SK-N-MC (cell line): Measurements from ENCODE around the gene TAOK1.

Source experiments
- DNase-seq: peaks from one replicate; pipeline ENCODE4 v3.0.0-alpha.2; 2011; ENCODE audit warnings: low read depth, low spot score
- H3K27ac ChIP-seq: fragments of 200-600 bp; sonication (generic); 2 replicates; pipeline ENCODE4 v1.5.1; 2016; ENCODE audit warnings: mixed run types
- H3K36me3 ChIP-seq: fragments of 200-600 bp; sonication (generic); 2 replicates; pipeline ENCODE4 v1.6.1; 2017; ENCODE audit warnings: antibody characterized with exemption, low read length, mixed read lengths; ENCODE audit not compliant: insufficient read depth
- H3K4me3 ChIP-seq: fragments of 200-600 bp; sonication (generic); 2 replicates; pipeline ENCODE4 v1.5.1; 2016
- H3K9ac ChIP-seq: fragments of 200-600 bp; sonication (generic); 2 replicates; pipeline ENCODE4 v1.8.0; 2017; ENCODE audit warnings: mixed run types, mixed read lengths; ENCODE audit not compliant: insufficient read length
- H3K9me3 ChIP-seq: fragments of 200-600 bp; sonication (generic); 2 replicates; pipeline ENCODE4 v1.6.1; 2017; ENCODE audit warnings: low read depth, mild to moderate bottlenecking, antibody characterized with exemption, low read length, moderate library complexity, mixed read lengths
- EZH2 ChIP-seq: fragments of 200-600 bp; sonication (generic); IDR thresholded peaks from one replicate; pipeline ENCODE4 v1.6.1; 2017; ENCODE audit warnings: antibody characterized with exemption
- FOXP2 ChIP-seq: optimal IDR thresholded peaks from 2 replicates; pipeline ENCODE3; 2011; ENCODE audit warnings: mild to moderate bottlenecking, moderate library complexity; ENCODE audit not compliant: insufficient read depth; ENCODE audit errors: extremely low read length, control extremely low read depth
- POLR2AphosphoS5 ChIP-seq: IDR thresholded peaks from 2 replicates; pipeline ENCODE4 v1.6.1; 2012; ENCODE audit warnings: mild to moderate bottlenecking, low read depth, low read length, borderline replicate concordance

The TAOK1 gene

DNA sequence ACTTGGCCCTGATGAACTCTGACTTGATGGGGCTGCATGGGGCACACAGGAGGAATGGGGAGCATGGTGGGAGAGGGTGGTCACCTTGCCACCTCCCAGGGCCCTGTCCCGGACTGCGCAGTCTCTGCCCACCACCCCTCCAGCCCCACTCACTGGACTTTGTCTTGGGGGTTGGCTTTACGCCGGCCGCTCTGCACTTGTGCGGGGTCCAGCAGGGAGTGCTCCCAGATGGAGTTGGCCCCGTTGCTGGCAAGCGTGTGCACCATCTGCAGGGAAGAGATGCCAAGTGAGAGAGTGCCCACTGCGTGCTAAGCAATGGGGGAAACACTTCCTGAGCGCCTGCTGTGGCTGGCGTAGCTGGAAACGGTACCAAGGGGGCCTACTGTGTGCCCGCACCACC is 192.6 kb downstream of the TAOK1 start:
- no peak for DNase-seq
- no peak overlapping the region for H3K9ac ChIP-seq
- H3K9me3 ChIP-seq, result no peaks in the 10 kb centered on the region
- no peak overlapping the region for H3K27ac ChIP-seq
- H3K36me3 ChIP-seq, result peaks cover 3% of the 10 kb centered on the region; the same call in 1 of the 2 replicates
- no peak overlapping the region for H3K4me3 ChIP-seq
- no peak for TF ChIP-seq EZH2
- TF ChIP-seq FOXP2, result no peak
- no peak for TF ChIP-seq POLR2AphosphoS5

DNA sequence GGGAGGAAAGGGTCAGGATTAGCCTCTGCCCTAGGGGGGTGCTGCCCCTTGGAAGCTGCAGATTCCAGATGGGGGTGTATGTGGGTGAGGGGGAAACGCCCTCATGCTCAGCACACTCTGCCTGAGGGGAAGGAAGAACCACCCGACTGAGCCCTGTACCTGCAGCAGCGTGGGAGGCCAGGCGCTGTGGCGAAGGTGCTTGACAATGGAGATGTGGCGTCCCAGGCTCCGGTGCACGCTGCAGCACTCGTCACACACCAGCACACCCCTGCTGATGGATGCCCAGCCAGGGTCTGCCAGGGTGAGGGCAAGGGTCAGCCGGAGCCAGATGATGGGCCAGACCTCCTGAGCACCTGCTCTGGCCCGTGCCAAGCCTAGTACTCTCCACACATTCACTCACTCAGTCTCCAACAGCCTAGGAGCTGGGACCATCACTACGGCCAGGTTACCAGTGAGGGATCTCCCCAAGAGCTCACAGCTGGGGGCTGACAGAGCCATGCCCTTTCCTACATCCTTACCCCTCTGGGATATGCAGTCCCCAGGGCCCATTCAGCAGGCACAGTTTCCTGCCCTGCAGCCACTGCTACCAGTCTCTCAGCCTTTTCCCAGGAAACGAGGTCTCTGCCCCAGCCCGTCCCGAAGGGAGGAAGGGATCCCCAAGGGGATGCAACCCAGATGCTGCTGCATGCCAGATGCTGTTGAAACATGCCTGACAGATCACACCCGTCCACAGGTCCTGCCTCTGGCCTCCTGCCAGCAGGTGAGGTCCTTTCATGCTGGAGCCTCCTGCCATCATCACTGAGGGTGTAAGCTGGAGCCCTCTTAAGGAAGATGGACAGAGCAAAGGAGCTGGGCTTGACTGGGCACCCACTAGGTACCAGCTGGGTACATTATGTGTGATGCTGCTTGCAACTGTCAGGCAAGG is 193.4 kb downstream of the TAOK1 start:
- Histone ChIP-seq H3K9ac (no peak overlapping the region), H3K36me3 (peaks cover 3% of the 10 kb centered on the region; the same call in 1 of the 2 replicates), H3K4me3 (no peak overlapping the region), H3K27ac (no peak overlapping the region), H3K9me3 (no peaks in the 10 kb centered on the region)
- DNase-seq, result no peak
- TF ChIP-seq FOXP2 (no peak), POLR2AphosphoS5 (no peak), EZH2 (no peak)

- no peaks in the 10 kb centered on the region for H3K9me3 ChIP-seq
- H3K4me3 ChIP-seq, result no peak overlapping the region
- TF ChIP-seq EZH2 (no peak), POLR2AphosphoS5 (no peak), FOXP2 (no peak)
- no peak overlapping the region for H3K9ac ChIP-seq
- H3K27ac ChIP-seq, result no peak overlapping the region
- no peak for DNase-seq
- peaks cover 3% of the 10 kb centered on the region; the same call in 1 of the 2 replicates for H3K36me3 ChIP-seq
These were observed 194.4 kb downstream of the TAOK1 start for GRCh38 chr17:29584452-29585079.

DNA sequence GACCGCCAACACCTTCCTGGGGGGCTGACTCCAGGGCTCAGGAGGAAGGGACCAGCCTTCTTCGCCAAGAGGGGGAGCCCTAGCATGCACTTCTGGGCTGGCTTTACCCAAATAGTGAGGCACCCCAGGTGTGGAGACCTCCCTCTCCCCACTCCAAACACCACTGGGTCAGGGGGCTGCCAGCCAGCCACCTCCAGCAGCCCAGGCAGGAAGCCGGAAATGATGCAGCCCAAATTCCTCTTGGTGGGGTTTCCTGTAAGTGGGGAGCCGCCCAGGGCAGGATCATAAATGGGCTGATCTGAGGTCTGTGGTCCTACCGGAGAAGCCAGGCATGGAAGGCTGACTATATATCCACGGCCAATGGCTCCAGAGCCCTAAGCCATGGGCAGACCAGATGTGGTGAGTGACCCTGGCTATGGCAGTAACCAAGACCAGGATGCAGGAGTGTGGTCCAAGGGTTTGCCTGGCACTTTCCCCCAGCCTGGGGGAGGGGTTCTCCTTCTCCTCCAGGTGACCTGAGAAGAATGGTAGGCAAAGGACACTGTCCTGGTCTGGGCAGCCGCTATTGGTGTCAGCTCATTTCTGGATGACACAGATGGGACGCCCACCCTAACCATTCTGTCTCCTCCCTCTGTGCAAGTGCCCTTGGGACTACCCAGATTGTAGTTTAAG is 195.1 kb downstream of the TAOK1 start:
- Histone ChIP-seq H3K36me3 (peaks cover 3% of the 10 kb centered on the region; the same call in 1 of the 2 replicates), H3K9ac (no peak overlapping the region), H3K27ac (no peak overlapping the region), H3K9me3 (no peaks in the 10 kb centered on the region), H3K4me3 (no peak overlapping the region)
- no peak for DNase-seq
- TF ChIP-seq EZH2, result no peak
- no peak for TF ChIP-seq POLR2AphosphoS5
- TF ChIP-seq FOXP2, result no peak

DNA sequence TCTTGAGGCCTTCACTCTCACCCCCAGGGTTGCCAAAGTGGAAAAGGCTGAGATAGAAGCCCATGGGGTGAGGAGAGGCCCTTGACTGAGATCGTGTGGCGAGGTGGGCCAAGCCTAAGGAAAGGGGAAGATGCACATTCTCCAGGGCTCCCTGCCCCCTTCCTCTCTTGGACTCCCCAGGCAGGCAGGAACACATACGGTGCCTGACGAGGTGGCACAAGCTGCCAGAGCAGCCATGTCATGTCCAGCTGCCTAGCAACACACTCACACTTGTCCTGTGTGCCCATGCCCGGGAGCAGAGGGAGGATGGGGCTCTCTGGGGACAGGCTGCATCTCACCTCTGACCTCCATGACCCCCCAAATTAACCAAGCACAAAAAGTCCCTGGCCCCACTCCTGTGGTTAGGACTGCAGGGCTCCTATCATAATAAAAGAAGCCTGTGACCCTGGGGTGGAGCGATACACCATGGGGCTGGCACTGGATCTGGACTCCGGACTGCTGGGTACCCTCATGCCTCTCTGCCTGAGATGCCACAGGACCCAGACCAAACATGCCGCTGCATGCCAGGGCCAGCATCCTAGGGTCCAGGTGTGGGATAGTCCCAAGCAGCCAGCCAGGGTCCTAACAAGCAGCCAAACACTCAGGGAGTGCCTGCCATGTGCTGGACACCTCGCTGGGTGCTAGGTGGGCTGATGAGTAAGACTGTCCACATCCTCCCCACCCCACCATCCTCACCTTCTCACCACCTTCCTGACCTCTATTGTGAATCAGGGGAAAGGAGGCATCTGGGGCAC is 196.7 kb downstream of the TAOK1 start:
- Histone ChIP-seq H3K36me3 (peaks cover 3% of the 10 kb centered on the region; the same call in 1 of the 2 replicates), H3K9ac (no peak overlapping the region), H3K4me3 (no peak overlapping the region), H3K9me3 (no peaks in the 10 kb centered on the region), H3K27ac (no peak overlapping the region)
- DNase-seq, result no peak
- no peak for TF ChIP-seq POLR2AphosphoS5
- no peak for TF ChIP-seq FOXP2
- no peak for TF ChIP-seq EZH2

DNA sequence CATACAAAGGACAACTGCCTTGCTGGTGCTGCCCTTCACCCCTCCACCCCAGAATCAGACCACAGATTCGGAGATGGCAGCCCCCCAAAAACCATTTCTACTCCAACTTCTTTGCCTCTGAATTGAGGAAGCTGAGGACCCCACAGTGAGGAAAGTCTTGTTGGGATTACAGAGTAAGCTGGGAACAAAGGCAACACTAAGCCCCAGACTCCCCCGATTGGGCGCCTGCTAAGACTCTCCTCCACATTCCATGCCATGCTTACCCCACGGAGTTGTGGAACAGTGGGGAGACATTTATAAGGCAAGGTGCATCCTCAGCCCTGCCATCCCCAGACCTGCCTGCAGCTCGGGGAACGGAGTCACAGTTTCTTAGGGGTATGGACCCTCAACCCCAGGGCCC is 197.4 kb downstream of the TAOK1 start:
- TF ChIP-seq EZH2 (no peak), FOXP2 (no peak), POLR2AphosphoS5 (no peak)
- no peak overlapping the region for H3K9ac ChIP-seq
- no peaks in the 10 kb centered on the region for H3K9me3 ChIP-seq
- peak overlapping the region; percentile 88 for H3K4me3 ChIP-seq
- no peak for DNase-seq
- no peaks in the 10 kb centered on the region for H3K36me3 ChIP-seq
- H3K27ac ChIP-seq, result no peak overlapping the region

GRCh38 chr17:29588017-29588561 is 197.9 kb downstream of the TAOK1 start:
- Histone ChIP-seq H3K4me3 (peak overlapping the region; percentile 88), H3K27ac (no peak overlapping the region), H3K36me3 (no peaks in the 10 kb centered on the region), H3K9ac (peak overlapping the region; percentile 75), H3K9me3 (no peaks in the 10 kb centered on the region)
- no peak for DNase-seq
- TF ChIP-seq FOXP2, result no peak
- no peak for TF ChIP-seq POLR2AphosphoS5
- no peak for TF ChIP-seq EZH2
